Sigmoid colon (tissue), 7 donors: ENCODE measurements around the gene S100A6. TPM values are rescaled to one million over a fixed set of nuclear protein-coding genes. Genes with fewer than 3 reads are reported as not detected.

Source experiments
- DNase-seq: peaks from one replicate; pipeline ENCODE4 v3.0.0-alpha.2; 2019
- H3K27ac ChIP-seq, 4 donors: fragments of 200-600 bp; sonication (generic); one replicate each; pipeline ENCODE4 v1.5.1; 2016 to 2019; ENCODE audit warnings: mild to moderate bottlenecking in 1 of 4
- H3K27me3 ChIP-seq, 3 donors: fragments of 200-600 bp; sonication (generic); one replicate each; pipeline ENCODE4 v1.5.1; 2019; ENCODE audit warnings: mild to moderate bottlenecking in 1 of 3
- H3K36me3 ChIP-seq, 4 donors: fragments of 200-600 bp; sonication (generic); one replicate each; pipeline ENCODE4 v1.5.1; 2016 to 2019
- H3K4me1 ChIP-seq, 4 donors: fragments of 200-600 bp; sonication (generic); one replicate each; pipeline ENCODE4 v1.5.1; 2017 to 2019
- H3K4me3 ChIP-seq, 4 donors: fragments of 200-600 bp; sonication (generic); one replicate each; pipeline ENCODE4 v1.5.1; 2017 to 2019; ENCODE audit warnings: mild to moderate bottlenecking in 2 of 4, moderate library complexity in 1 of 4
- H3K9me3 ChIP-seq, 4 donors: fragments of 200-600 bp in 3 of 4; sonication (generic) in 3 of 4; one replicate each; pipeline versions ENCODE4 v1.5.1 to v1.6.1; 2013 to 2019
- EP300 ChIP-seq, 4 donors: sonication (generic); formaldehyde crosslinking; IDR thresholded peaks; one replicate each; pipeline ENCODE4 v1.6.1; 2017; ENCODE audit warnings: antibody characterized with exemption in 4 of 4
- POLR2A ChIP-seq, 2 donors: fragments of 450-650 bp; IDR thresholded peaks; one replicate each; pipeline ENCODE4 v1.6.1; 2016; ENCODE audit warnings: antibody characterized with exemption in 2 of 2, mild to moderate bottlenecking in 2 of 2, moderate library complexity in 2 of 2
- POLR2AphosphoS5 ChIP-seq, 4 donors: sonication (generic); formaldehyde crosslinking; IDR thresholded peaks; one replicate each; pipeline ENCODE4 v1.6.1; 2017; ENCODE audit warnings: antibody characterized with exemption in 4 of 4
- WGBS, 2 donors: extraction: QIAGEN DNeasy Blood & Tissue Kit; methylation state at CpG; one replicate each; pipeline ENCODE4 v1.1.7; 2013; 5-methylcytosine and 5-hydroxymethylcytosine counted together
- intact Hi-C: fragments of 100-400 bp; cut with DNase I; formaldehyde crosslinking; loops from one replicate; pipeline ENCODE4 v1.15.1; 2023
- polyA plus RNA-seq, 3 donors: library from polyadenylated mRNA; stranded (reverse); fragments of 200-250 nt; gene quantifications; one replicate each; pipeline ENCODE4 v1.2.3, GENCODE V29; 2013
- total RNA-seq, 4 donors: library from RNA; depleted of rRNA; stranded (reverse); fragments of >200 nt; gene quantifications; one replicate each; pipeline ENCODE4 v1.1.0, GENCODE V29; 2016
- TF ChIP-seq, protein P1 (sequence below), 4 experiments: fragments of 450-650 bp in 3 of 4; fragments of 200-600 bp in 1 of 4; IDR thresholded peaks; one replicate each; pipeline ENCODE4 v1.5.1; 2016 to 2019; ENCODE audit warnings: antibody characterized with exemption in 4 of 4, mild to moderate bottlenecking in 3 of 4, moderate library complexity in 2 of 4
- donor health status: healthy with polysubstance abuse.
- donor health status: Bipolar disorder and iron deficiency.
- donor health status: healthy.

Gene S100A6
- total and polyA plus RNA-seq, 7 donors = 445 to 7,223 (median 1,159) TPM

DNA sequence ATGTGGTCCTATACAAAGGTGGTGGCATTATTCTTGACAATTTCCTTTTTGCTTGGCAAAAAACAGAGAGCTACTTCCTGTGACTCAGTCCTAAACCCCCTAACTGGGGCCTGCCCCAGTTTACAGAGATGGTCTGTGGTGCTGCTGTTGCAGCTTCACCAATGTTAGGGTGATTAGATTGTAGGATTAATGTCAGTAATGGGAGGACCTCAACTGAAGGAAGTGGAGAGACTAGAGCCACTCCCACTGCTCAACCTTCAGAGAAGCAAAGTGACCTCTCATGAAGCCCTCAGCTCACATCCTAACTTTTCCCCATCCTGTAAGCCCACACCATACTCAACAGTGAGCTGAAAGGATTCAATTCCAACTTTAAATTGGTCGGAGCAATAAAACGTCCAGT lies 3.6 kb downstream of the S100A6 start:
- 10 to 65% methylated on average over 2 of the region's 2 CpGs for WGBS, 2 donors
- intact Hi-C loops = loop anchor here (2.0 to 5.0 kb wide), 2 partner anchors 21 to 80 kb away; partner anchors contain the start of gene S100A16
- Histone ChIP-seq H3K27ac (peak overlapping the region; percentile 98 to 99 (median 99)), H3K27me3 (no peaks in the 10 kb centered on the region), H3K4me1 (peaks cover 0 to 48% (median 43%) of the 10 kb centered on the region in 4 donors), H3K4me3 (no peak overlapping the region), H3K36me3 (no peaks in the 10 kb centered on the region), H3K9me3 (no peaks in the 10 kb centered on the region)
- TF ChIP-seq, protein P1, sequence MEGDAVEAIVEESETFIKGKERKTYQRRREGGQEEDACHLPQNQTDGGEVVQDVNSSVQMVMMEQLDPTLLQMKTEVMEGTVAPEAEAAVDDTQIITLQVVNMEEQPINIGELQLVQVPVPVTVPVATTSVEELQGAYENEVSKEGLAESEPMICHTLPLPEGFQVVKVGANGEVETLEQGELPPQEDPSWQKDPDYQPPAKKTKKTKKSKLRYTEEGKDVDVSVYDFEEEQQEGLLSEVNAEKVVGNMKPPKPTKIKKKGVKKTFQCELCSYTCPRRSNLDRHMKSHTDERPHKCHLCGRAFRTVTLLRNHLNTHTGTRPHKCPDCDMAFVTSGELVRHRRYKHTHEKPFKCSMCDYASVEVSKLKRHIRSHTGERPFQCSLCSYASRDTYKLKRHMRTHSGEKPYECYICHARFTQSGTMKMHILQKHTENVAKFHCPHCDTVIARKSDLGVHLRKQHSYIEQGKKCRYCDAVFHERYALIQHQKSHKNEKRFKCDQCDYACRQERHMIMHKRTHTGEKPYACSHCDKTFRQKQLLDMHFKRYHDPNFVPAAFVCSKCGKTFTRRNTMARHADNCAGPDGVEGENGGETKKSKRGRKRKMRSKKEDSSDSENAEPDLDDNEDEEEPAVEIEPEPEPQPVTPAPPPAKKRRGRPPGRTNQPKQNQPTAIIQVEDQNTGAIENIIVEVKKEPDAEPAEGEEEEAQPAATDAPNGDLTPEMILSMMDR (IDR thresholded peaks at IDR 0.05) = no peak
- peak; percentile 41 for DNase-seq

DNA sequence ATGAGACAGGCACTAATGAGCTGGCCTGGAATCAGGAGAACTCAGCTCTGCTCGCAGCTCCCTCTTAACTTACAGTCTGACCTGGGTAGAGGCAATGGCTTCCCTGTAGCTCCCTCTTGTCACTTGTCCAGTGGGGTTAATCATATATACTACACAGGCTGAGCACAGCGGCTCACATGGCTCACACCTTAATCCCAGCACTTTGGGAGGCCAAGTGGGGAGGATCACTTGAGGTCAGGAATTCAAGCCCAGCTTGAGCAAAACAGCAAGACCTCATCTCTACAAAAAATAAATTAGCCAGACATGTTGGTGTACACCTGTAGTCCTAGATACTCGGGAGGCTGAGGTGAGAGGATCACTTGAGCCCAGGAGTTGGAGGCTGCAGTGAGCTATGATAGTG lies 4.2 kb downstream of the S100A6 start:
- Histone ChIP-seq H3K27ac (peak overlapping the region in 3 of 4 donors; percentile 26 to 99 (median 98)), H3K4me1 (peaks cover 0 to 50% (median 44%) of the 10 kb centered on the region in 4 donors), H3K36me3 (no peaks in the 10 kb centered on the region), H3K9me3 (no peaks in the 10 kb centered on the region), H3K4me3 (no peak overlapping the region), H3K27me3 (no peaks in the 10 kb centered on the region)
- DNase-seq = peak; percentile 22
- TF ChIP-seq EP300 (IDR thresholded peaks at IDR 0.05) (no peak), POLR2A (IDR thresholded peaks at IDR 0.05) (no peak), POLR2AphosphoS5 (IDR thresholded peaks at IDR 0.05) (no peak)
- TF ChIP-seq, protein P1 (IDR thresholded peaks at IDR 0.05) = no peak
- intact Hi-C loops = loop anchor here (2.0 to 5.0 kb wide), 3 partner anchors 21 to 103 kb away; partner anchors contain the start of genes CHTOP and S100A16
- WGBS, 2 donors = 89 to 91% methylated on average over 3 of the region's 3 CpGs

DNA sequence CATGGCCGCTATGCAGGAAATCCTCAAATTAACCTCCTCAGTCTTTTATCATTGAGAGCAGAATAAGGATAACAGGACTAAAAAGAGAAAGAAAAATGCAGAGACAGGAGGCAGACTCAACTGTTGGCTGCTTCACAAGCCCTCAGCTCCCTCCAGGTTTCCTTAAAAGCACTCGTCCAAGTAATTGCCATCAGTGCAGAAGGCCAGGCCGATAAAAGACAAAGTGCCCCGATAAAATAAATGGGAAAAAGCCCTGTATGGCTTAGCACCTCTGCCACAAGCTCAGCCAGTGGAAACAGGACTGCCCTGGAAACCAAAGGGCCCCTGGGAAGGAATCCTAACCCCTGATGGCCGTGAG lies 8.1 kb downstream of the S100A6 start:
- Histone ChIP-seq H3K27me3 (no peaks in the 10 kb centered on the region), H3K9me3 (no peaks in the 10 kb centered on the region), H3K27ac (peak overlapping the region in 2 of 4 donors; percentile 7 to 63), H3K4me3 (no peak overlapping the region), H3K36me3 (no peaks in the 10 kb centered on the region), H3K4me1 (peaks cover 0 to 33% (median 23%) of the 10 kb centered on the region in 4 donors)
- intact Hi-C loops = no loop called here
- WGBS, 2 donors = 90 to 96% methylated on average over 5 of the region's 5 CpGs
- no peak for DNase-seq
- no peak for TF ChIP-seq POLR2A (IDR thresholded peaks at IDR 0.05)
- no peak for TF ChIP-seq EP300 (IDR thresholded peaks at IDR 0.05)
- TF ChIP-seq, protein P1 (IDR thresholded peaks at IDR 0.05) = no peak
- no peak for TF ChIP-seq POLR2AphosphoS5 (IDR thresholded peaks at IDR 0.05)

DNA sequence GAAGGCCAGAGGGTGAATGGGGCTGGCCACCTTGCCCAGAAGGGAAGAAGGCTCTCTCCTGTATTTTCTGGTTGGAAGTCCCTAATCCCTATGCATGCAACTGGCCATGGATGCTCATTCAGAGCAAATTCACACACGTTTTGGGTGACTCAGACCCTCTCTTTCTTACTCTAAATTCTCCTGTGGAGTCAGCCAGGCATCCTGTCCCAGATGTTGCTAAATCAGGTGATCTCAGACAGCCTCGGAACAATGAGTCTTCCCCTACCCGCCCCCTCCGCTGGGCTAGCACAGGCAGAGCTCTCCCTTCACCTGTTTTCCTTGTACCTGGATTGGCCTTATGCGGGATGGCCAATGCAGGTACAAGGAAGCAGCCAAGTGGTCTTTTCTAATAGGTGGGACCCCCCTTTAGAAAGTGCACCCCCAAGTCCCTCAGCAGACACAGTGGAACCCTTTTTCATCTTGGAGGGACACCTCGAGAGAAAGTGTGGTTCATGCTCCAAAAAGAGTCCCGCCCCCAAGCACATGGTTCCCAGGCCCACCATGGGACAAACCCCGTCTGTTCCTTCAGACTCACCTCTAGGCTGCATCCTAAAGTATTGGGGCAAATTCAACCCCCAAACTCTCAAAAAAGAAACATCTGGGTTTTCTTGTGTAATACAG lies 8.6 kb downstream of the S100A6 start:
- WGBS, 2 donors = 91 to 93% methylated on average over 8 of the region's 8 CpGs
- Histone ChIP-seq H3K9me3 (no peaks in the 10 kb centered on the region), H3K4me3 (no peak overlapping the region), H3K27me3 (no peaks in the 10 kb centered on the region), H3K36me3 (no peaks in the 10 kb centered on the region), H3K4me1 (peaks cover 0 to 28% (median 18%) of the 10 kb centered on the region in 4 donors), H3K27ac (peak overlapping the region in 2 of 4 donors; percentile 7 to 63)
- intact Hi-C loops = no loop called here
- no peak for DNase-seq
- TF ChIP-seq POLR2AphosphoS5 (IDR thresholded peaks at IDR 0.05) (no peak), POLR2A (IDR thresholded peaks at IDR 0.05) (no peak), EP300 (IDR thresholded peaks at IDR 0.05) (no peak)
- TF ChIP-seq, protein P1 (IDR thresholded peaks at IDR 0.05) = no peak
